ENCODE results near the gene DPH6.

DPH6 gene

GRCh38 chr15:35495080-35495479 is 50.9 kb downstream of the DPH6 start:
- no peaks in the 10 kb centered on the region for H3K27me3 Mint-ChIP-seq (ENCODE audit: low read depth)
- no peak for TF ChIP-seq CTCF (IDR thresholded peaks at IDR 0.05; ENCODE audit: unreplicated experiment in 3 of 3)
- peaks cover 4% of the 10 kb centered on the region for H3K4me1 Mint-ChIP-seq
- H3K9me3 Mint-ChIP-seq, result no peaks in the 10 kb centered on the region
- H3K27ac Mint-ChIP-seq, result peak overlapping the region in 1 of 3 experiments; percentile 17
- H3K36me3 Mint-ChIP-seq (ENCODE audit: low read depth), result peaks cover under 1% of the 10 kb centered on the region
- no peak overlapping the region for H3K4me3 Mint-ChIP-seq

DNA sequence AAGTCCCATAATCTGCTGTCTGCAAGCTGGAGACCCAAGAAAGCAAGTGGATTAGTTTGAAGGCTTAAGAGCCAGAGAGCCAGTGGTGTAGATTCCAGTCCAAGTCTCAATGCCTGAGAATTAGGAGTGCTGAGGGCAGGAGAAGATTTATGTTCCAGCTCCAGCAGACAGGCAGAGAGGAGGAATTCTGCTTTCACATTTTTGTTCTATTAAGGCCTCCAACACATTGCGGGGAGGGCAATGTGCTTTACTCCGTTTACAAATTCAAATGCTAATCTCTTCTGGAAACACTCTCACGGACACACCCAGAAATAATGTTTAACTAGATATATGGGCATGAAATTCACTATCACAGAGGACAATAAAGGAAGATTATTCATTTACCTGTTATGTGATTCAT is 54.0 kb downstream of the DPH6 start:
- H3K36me3 Mint-ChIP-seq (ENCODE audit: low read depth), result peaks cover 25% of the 10 kb centered on the region
- H3K27ac Mint-ChIP-seq, result peak overlapping the region; percentile 9 to 61 (median 42)

DNA sequence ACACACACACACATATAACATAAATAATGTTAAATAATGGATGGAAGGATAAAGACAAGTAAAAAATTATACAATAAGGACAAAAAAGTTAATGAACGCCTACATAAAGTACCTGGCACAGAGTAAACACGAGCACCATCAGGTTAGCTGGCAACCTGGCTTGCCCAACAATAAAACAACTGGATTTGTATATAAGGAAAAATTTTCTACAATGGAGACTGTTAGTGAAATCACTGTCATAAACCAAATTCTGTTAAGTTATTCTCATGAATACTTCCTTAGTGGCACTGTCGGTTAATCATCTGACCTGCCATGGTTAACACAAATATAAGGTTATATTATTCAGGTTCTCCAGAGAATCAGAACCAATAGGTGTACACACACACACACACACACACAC is 54.8 kb downstream of the DPH6 start:
- H3K9me3 Mint-ChIP-seq, result peaks cover 16% of the 10 kb centered on the region
- H3K27me3 Mint-ChIP-seq (ENCODE audit: low read depth), result no peaks in the 10 kb centered on the region
- no peak overlapping the region for H3K4me3 Mint-ChIP-seq
- peaks cover 31% of the 10 kb centered on the region for H3K36me3 Mint-ChIP-seq (ENCODE audit: low read depth)
- no peak overlapping the region for H3K27ac Mint-ChIP-seq
- H3K4me1 Mint-ChIP-seq, result peaks cover 4% of the 10 kb centered on the region
- no peak for TF ChIP-seq CTCF (IDR thresholded peaks at IDR 0.05; ENCODE audit: unreplicated experiment in 3 of 3)

More for the DNA sequence above, 54.0 kb downstream of the DPH6 start:
- Mint-ChIP-seq H3K4me3 (no peak overlapping the region), H3K4me1 (peaks cover 4% of the 10 kb centered on the region), H3K27me3 (ENCODE audit: low read depth) (no peaks in the 10 kb centered on the region), H3K9me3 (peaks cover 11% of the 10 kb centered on the region)
- no peak for TF ChIP-seq CTCF (IDR thresholded peaks at IDR 0.05; ENCODE audit: unreplicated experiment in 3 of 3)

DNA sequence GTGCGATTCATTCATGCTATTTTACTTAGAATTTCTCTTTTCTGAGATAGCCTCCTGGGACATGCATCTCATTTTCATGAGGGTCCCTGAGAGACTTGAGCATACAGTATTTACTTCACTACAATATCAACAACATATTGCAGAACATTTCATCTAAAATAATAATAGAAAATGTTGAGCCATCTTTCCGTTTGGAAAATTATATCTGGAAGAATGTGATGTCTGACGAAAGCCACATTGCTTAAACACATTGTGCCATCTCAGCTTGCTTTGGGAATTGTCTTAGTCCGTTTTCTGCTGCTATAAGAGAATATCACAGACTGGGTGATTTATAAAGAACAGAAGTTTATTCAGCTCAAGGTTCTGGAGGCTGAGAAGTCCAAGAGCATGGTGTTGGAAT is 55.5 kb downstream of the DPH6 start:
- peaks cover 23% of the 10 kb centered on the region for H3K9me3 Mint-ChIP-seq
- TF ChIP-seq CTCF (IDR thresholded peaks at IDR 0.05; ENCODE audit: unreplicated experiment in 3 of 3), result no peak
- no peak overlapping the region for H3K27ac Mint-ChIP-seq
- H3K36me3 Mint-ChIP-seq (ENCODE audit: low read depth), result peaks cover 38% of the 10 kb centered on the region
- H3K4me3 Mint-ChIP-seq, result no peak overlapping the region
- H3K27me3 Mint-ChIP-seq (ENCODE audit: low read depth), result no peaks in the 10 kb centered on the region
- H3K4me1 Mint-ChIP-seq, result peaks cover 4% of the 10 kb centered on the region

DNA sequence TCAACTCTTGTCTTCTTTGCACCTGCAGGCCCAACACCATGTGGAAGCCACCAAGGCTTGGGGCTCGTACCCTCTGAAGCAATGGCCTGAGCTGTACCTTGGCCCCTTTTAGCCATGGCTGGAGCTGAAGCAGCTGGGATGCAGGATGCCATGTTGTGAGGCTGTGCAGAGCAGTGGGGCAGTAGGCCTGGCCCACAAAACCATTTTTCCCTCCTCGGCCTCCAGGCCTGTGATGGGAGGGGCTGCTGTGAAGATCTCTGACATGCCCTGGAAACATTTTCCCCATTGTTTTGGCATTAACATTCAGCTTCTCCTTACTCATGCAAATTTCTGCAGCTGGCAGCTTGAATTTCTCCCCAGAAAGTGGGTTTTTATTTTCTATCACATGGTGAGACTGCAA is 58.5 kb downstream of the DPH6 start:
- TF ChIP-seq CTCF (IDR thresholded peaks at IDR 0.05; ENCODE audit: unreplicated experiment in 3 of 3), result no peak
- peaks cover 25% of the 10 kb centered on the region for H3K9me3 Mint-ChIP-seq
- no peaks in the 10 kb centered on the region for H3K27me3 Mint-ChIP-seq (ENCODE audit: low read depth)
- H3K4me1 Mint-ChIP-seq, result peaks cover 4% of the 10 kb centered on the region
- no peak overlapping the region for H3K4me3 Mint-ChIP-seq
- H3K36me3 Mint-ChIP-seq (ENCODE audit: low read depth), result peaks cover 50% of the 10 kb centered on the region
- no peak overlapping the region for H3K27ac Mint-ChIP-seq

GRCh38 chr15:35486296-35486695 is 59.7 kb downstream of the DPH6 start:
- H3K9me3 Mint-ChIP-seq, result peaks cover 25% of the 10 kb centered on the region
- peaks cover 56% of the 10 kb centered on the region for H3K36me3 Mint-ChIP-seq (ENCODE audit: low read depth)
- no peaks in the 10 kb centered on the region for H3K4me1 Mint-ChIP-seq
- H3K4me3 Mint-ChIP-seq, result no peak overlapping the region
- H3K27me3 Mint-ChIP-seq (ENCODE audit: low read depth), result no peaks in the 10 kb centered on the region
- H3K27ac Mint-ChIP-seq, result no peak overlapping the region
- TF ChIP-seq CTCF (IDR thresholded peaks at IDR 0.05; ENCODE audit: unreplicated experiment in 3 of 3), result no peak

Measured in nephron (organoid).